ENCODE data around the gene SPATA3.

DNA sequence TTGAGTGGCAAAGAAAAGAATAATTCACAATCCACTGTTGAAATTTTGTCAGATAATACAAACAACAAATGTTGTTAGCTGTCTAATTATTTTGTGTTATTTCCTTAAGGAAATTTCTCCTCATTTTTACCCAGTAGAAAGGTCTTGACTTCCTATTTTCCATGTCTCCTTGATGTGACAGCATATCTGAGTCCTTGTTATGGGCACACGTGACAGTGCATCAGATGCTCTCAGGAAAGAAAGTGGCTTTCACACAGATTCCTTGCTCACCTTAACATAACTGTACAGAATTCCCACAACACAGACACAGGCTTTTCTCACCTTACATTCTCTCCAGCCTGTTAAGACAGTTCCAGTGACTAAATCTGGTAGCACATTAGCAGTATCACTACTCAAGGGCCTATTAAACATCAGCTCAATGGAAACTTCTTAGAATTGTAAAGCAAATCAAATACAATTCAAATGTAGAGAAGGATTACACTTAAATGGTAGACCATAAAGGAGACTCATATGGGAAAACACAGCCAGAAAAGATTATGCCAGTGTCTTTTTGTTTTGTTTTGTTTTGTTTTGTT is 40.7 kb upstream of the SPATA3 start:
- TF ChIP-seq TAF1 (IDR thresholded peaks at IDR 0.05; ENCODE audit: low read depth) (no peak), YY1 (IDR thresholded peaks at IDR 0.05; ENCODE audit: low read depth) (no peak), TEAD4 (IDR thresholded peaks at IDR 0.05) (no peak), ZBTB7A (IDR thresholded peaks at IDR 0.05; ENCODE audit: low read depth) (no peak), CEBPB (IDR thresholded peaks at IDR 0.05) (no peak)
- TF ChIP-seq, protein P1, sequence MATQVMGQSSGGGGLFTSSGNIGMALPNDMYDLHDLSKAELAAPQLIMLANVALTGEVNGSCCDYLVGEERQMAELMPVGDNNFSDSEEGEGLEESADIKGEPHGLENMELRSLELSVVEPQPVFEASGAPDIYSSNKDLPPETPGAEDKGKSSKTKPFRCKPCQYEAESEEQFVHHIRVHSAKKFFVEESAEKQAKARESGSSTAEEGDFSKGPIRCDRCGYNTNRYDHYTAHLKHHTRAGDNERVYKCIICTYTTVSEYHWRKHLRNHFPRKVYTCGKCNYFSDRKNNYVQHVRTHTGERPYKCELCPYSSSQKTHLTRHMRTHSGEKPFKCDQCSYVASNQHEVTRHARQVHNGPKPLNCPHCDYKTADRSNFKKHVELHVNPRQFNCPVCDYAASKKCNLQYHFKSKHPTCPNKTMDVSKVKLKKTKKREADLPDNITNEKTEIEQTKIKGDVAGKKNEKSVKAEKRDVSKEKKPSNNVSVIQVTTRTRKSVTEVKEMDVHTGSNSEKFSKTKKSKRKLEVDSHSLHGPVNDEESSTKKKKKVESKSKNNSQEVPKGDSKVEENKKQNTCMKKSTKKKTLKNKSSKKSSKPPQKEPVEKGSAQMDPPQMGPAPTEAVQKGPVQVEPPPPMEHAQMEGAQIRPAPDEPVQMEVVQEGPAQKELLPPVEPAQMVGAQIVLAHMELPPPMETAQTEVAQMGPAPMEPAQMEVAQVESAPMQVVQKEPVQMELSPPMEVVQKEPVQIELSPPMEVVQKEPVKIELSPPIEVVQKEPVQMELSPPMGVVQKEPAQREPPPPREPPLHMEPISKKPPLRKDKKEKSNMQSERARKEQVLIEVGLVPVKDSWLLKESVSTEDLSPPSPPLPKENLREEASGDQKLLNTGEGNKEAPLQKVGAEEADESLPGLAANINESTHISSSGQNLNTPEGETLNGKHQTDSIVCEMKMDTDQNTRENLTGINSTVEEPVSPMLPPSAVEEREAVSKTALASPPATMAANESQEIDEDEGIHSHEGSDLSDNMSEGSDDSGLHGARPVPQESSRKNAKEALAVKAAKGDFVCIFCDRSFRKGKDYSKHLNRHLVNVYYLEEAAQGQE (IDR thresholded peaks at IDR 0.05; ENCODE audit: low read depth), result no peak
- TF ChIP-seq, protein P2, sequence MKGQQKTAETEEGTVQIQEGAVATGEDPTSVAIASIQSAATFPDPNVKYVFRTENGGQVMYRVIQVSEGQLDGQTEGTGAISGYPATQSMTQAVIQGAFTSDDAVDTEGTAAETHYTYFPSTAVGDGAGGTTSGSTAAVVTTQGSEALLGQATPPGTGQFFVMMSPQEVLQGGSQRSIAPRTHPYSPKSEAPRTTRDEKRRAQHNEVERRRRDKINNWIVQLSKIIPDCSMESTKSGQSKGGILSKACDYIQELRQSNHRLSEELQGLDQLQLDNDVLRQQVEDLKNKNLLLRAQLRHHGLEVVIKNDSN (IDR thresholded peaks at IDR 0.05), result no peak
- TF ChIP-seq, protein P3, sequence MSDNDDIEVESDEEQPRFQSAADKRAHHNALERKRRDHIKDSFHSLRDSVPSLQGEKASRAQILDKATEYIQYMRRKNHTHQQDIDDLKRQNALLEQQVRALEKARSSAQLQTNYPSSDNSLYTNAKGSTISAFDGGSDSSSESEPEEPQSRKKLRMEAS (IDR thresholded peaks at IDR 0.05), result no peak
